SK-N-SH (cell line): ENCODE data around the gene GATAD2B. TPM values are rescaled to one million over a fixed set of nuclear protein-coding genes. Genes with fewer than 3 reads are reported as not detected.
A peak's percentile ranks its signal among the peaks of the same experiment; 100 is the strongest.

Experiments used
- CTCF ChIA-PET: fragments of 300-600, 350-600 bp; formaldehyde crosslinking; extraction: SDS; loops from one replicate; lab custom pipeline; 2021; lab: Yijun Ruan, JAX
- POLR2A ChIA-PET: fragments of 350-600 bp; sonication (Branson Sonifier 250); formaldehyde crosslinking; extraction: SDS; loops from one replicate; lab custom pipeline; 2020; ENCODE audit warnings: antibody characterized with exemption, inconsistent platforms; lab: Yijun Ruan, JAX
- DNase-seq: peaks from one replicate; pipeline ENCODE4 v3.0.0; 2012
- H2AFZ ChIP-seq: fragments of 200-600 bp; sonication (generic); 2 replicates; pipeline ENCODE4 v1.8.1; 2016; ENCODE audit warnings: antibody characterized with exemption, mild to moderate bottlenecking, low read depth
- H3F3A ChIP-seq: fragments of 200-600 bp; sonication (generic); replicated peaks from 2 replicates; pipeline ENCODE3; 2016; ENCODE audit warnings: antibody characterized with exemption, mild to moderate bottlenecking; ENCODE audit not compliant: insufficient read depth
- H3K27ac ChIP-seq, 2 experiments: fragments of 200-500 bp in 1 of 2; fragments of 200-600 bp in 1 of 2; sonication (Bioruptor generic) in 1 of 2; sonication (generic), shearing (Covaris generic) in 1 of 2; 2 replicates each; pipeline versions ENCODE4 v1.5.1 to v1.6.1; 2014 to 2016; ENCODE audit warnings: low read depth in 2 of 2, inconsistent platforms in 1 of 2, low read length in 1 of 2, mild to moderate bottlenecking in 1 of 2, mixed read lengths in 1 of 2
- H3K27me3 ChIP-seq: fragments of 200-600 bp; sonication (generic), shearing (Covaris generic); 2 replicates; pipeline ENCODE4 v1.6.1; 2016; ENCODE audit warnings: mixed run types; ENCODE audit not compliant: insufficient read depth
- H3K36me3 ChIP-seq, 2 experiments: fragments of 200-500 bp in 1 of 2; fragments of 200-600 bp in 1 of 2; sonication (Bioruptor generic) in 1 of 2; sonication (generic) in 1 of 2; replicated peaks in 1 of 2; 2 replicates each; pipeline versions ENCODE3 to v1.5.1; 2014 to 2016; ENCODE audit warnings: low read length in 1 of 2, mild to moderate bottlenecking in 1 of 2; ENCODE audit not compliant: insufficient read depth in 2 of 2, control insufficient read depth in 1 of 2
- H3K4me1 ChIP-seq, 2 experiments: fragments of 200-500 bp in 1 of 2; fragments of 200-600 bp in 1 of 2; sonication (Bioruptor generic) in 1 of 2; sonication (generic), shearing (Covaris generic) in 1 of 2; 2 replicates each; pipeline versions ENCODE4 v1.5.1 to v1.6.1; 2014 to 2016; ENCODE audit warnings: low read depth in 1 of 2, low read length in 1 of 2, mixed run types in 1 of 2; ENCODE audit not compliant: insufficient read depth in 2 of 2, control insufficient read depth in 1 of 2
- H3K4me2 ChIP-seq: fragments of 200-600 bp; sonication (generic), shearing (Covaris generic); 2 replicates; pipeline ENCODE4 v1.6.1; 2017; ENCODE audit warnings: mixed run types
- H3K4me3 ChIP-seq, 2 experiments: fragments of 200-500 bp in 1 of 2; fragments of 200-600 bp in 1 of 2; sonication (Bioruptor generic) in 1 of 2; sonication (generic), shearing (Covaris generic) in 1 of 2; 2 replicates each; pipeline versions ENCODE4 v1.5.1 to v1.8.1; 2014 to 2016; ENCODE audit warnings: low read depth in 2 of 2, inconsistent platforms in 1 of 2, low read length in 1 of 2, mild to moderate bottlenecking in 1 of 2, mixed read lengths in 1 of 2, moderate library complexity in 1 of 2
- H3K79me2 ChIP-seq: fragments of 200-600 bp; sonication (generic); 2 replicates; pipeline ENCODE4 v1.8.1; 2017; ENCODE audit warnings: mild to moderate bottlenecking; ENCODE audit not compliant: insufficient read depth
- H3K9ac ChIP-seq: fragments of 200-600 bp; sonication (generic); 2 replicates; pipeline ENCODE4 v1.6.1; 2017; ENCODE audit warnings: mixed run types
- H3K9me2 ChIP-seq: fragments of 200-600 bp; sonication (generic); 2 replicates; pipeline ENCODE4 v1.6.1; 2017; ENCODE audit warnings: mixed run types
- H3K9me3 ChIP-seq: fragments of 200-600 bp; sonication (generic); 2 replicates; pipeline ENCODE4 v1.6.1; 2017; ENCODE audit warnings: mixed run types, mild to moderate bottlenecking, moderate library complexity
- H4K20me1 ChIP-seq: fragments of 200-600 bp; sonication (generic); 2 replicates; pipeline ENCODE4 v1.6.1; 2017; ENCODE audit warnings: mild to moderate bottlenecking, mixed run types; ENCODE audit not compliant: insufficient read depth
- CTCF ChIP-seq: fragments of 200-600 bp; sonication (generic); IDR thresholded peaks from 2 replicates; pipeline ENCODE4 v1.6.1; 2017; ENCODE audit warnings: antibody characterized with exemption, mild to moderate bottlenecking, moderate library complexity
- NRF1 ChIP-seq: IDR thresholded peaks from 2 replicates; pipeline ENCODE4 v1.6.1; 2012; ENCODE audit warnings: low read depth, mild to moderate bottlenecking, low read length
- PBX3 ChIP-seq: IDR thresholded peaks from 2 replicates; pipeline ENCODE4; 2012
- RAD21 ChIP-seq: IDR thresholded peaks from 2 replicates; pipeline ENCODE4 v1.6.1; 2012; ENCODE audit warnings: mild to moderate bottlenecking, low read length
- WGBS: methylation state at CpG from one replicate; pipeline ENCODE4 v1.1.6; 2017; ENCODE audit warnings: low lambda C conversion rate; 5-methylcytosine and 5-hydroxymethylcytosine counted together
- polyA plus RNA-seq, 3 experiments: library from polyadenylated mRNA; depleted of rRNA; stranded (reverse); fragments of >200 nt; gene quantifications; 2 replicates each; pipeline ENCODE4 v1.2.3, GENCODE V29; 2012

The GATAD2B gene
- polyA plus RNA-seq, 1 of the 3 experiments (the other 2 are of a cell fraction): 2.8 TPM

- H3K27ac ChIP-seq: peak overlapping the region; percentile 59 to 79; a peak in 2 of 4 replicates
- CTCF ChIA-PET: interaction anchor here (0.9 to 2.5 kb wide), 8 partner anchors 25 to 124 kb away, joined by 3 to 15 read pairs (median 5); partner anchors contain the start of genes DENND4B and RAB13
- H3K4me2 ChIP-seq: peak overlapping the region; percentile 92
- 0 out of 2 replicates have a peak overlapping the region, but pooled peaks have one; percentile 83 for H2AFZ ChIP-seq
- H3K9me3 ChIP-seq: no peaks in the 10 kb centered on the region
- no peak for DNase-seq
- peaks cover 17 to 22% of the 10 kb centered on the region in 2 experiments for H3K4me1 ChIP-seq
- H3F3A ChIP-seq: peaks cover 8% of the 10 kb centered on the region
- H3K9ac ChIP-seq: peak overlapping the region; percentile 88
- peaks cover 72% of the 10 kb centered on the region for H3K79me2 ChIP-seq
- H3K27me3 ChIP-seq: no peaks in the 10 kb centered on the region
- peaks cover 0 to 13% of the 10 kb centered on the region in 2 experiments for H3K36me3 ChIP-seq
- TF ChIP-seq NRF1: no peak
- H3K4me3 ChIP-seq: peak overlapping the region; percentile 68 to 90
- H4K20me1 ChIP-seq: peaks cover 55% of the 10 kb centered on the region
- WGBS: 49% methylated on average over 3 of the region's 3 CpGs
- POLR2A ChIA-PET: interaction anchor here (1.9 kb wide), 1 partner anchor 100 kb away, joined by 5 read pairs; no protein-coding TSS in a partner anchor
- no peaks in the 10 kb centered on the region for H3K9me2 ChIP-seq
Observed at GRCh38 chr1:153921080-153921802, 1.5 kb downstream of the GATAD2B start.

GRCh38 chr1:153919876-153920852 is 2.6 kb downstream of the GATAD2B start:
- H3K27ac ChIP-seq: no peak overlapping the region
- peak overlapping the region; percentile 92 for H3K4me2 ChIP-seq
- H3K9me2 ChIP-seq: no peaks in the 10 kb centered on the region
- H3K4me1 ChIP-seq: peaks cover 17 to 22% of the 10 kb centered on the region in 2 experiments
- H4K20me1 ChIP-seq: peaks cover 61% of the 10 kb centered on the region
- peak overlapping the region; percentile 88; the same call in 1 of the 2 replicates for H3K9ac ChIP-seq
- H2AFZ ChIP-seq: no peak overlapping the region
- peak overlapping the region in 1 of 2 experiments; percentile 90; a peak in 1 of 4 replicates for H3K4me3 ChIP-seq
- H3F3A ChIP-seq: peaks cover 12% of the 10 kb centered on the region
- POLR2A ChIA-PET: no interaction called here
- CTCF ChIA-PET: interaction anchor here (0.8 to 2.5 kb wide), 12 partner anchors 10 to 123 kb away, joined by 3 to 14 read pairs (median 6); partner anchors contain the start of genes DENND4B, RAB13 and SLC39A1
- peaks cover 82% of the 10 kb centered on the region for H3K79me2 ChIP-seq
- no peaks in the 10 kb centered on the region for H3K9me3 ChIP-seq
- H3K27me3 ChIP-seq: no peaks in the 10 kb centered on the region
- H3K36me3 ChIP-seq: peaks cover 8 to 14% of the 10 kb centered on the region in 2 experiments
- 66% methylated on average over 4 of the region's 4 CpGs for WGBS
- peak; percentile 6 for DNase-seq
- TF ChIP-seq RAD21 (peak; percentile 52), NRF1 (no peak), CTCF (peak; percentile 42), PBX3 (peak; percentile 49; the same call in 1 of the 2 replicates)
